ENCODE measurements around the gene FTMT. TPM values are rescaled to one million over a fixed set of nuclear protein-coding genes. Genes with fewer than 3 reads are reported as not detected.

The FTMT gene
- total and polyA plus RNA-seq, 8 donors = not detected

DNA sequence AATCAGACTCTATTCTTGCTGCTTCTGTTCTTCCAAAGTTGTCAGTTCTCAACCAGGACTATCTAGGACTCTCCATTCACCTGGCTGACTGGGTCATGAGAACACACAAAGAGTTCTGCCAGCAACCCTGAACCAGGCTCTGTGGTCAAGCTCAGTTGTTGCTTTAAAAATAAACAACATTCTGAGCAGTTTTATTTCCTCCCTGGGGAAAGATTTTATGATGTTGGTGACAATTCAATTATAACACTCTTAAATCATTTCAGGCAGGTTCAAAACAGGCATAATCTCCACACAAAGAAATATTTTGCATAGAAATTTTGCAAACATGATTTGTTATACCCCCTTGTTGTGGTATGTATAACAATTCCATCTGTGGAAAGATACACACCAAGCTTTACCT lies 36.0 kb downstream of the FTMT start:
- H3K36me3 ChIP-seq = no peaks in the 10 kb centered on the region
- TF ChIP-seq EP300 (IDR thresholded peaks at IDR 0.05) (no peak), POLR2AphosphoS5 (IDR thresholded peaks at IDR 0.05) (no peak), POLR2A (IDR thresholded peaks at IDR 0.05) (no peak)
- TF ChIP-seq, protein P1, sequence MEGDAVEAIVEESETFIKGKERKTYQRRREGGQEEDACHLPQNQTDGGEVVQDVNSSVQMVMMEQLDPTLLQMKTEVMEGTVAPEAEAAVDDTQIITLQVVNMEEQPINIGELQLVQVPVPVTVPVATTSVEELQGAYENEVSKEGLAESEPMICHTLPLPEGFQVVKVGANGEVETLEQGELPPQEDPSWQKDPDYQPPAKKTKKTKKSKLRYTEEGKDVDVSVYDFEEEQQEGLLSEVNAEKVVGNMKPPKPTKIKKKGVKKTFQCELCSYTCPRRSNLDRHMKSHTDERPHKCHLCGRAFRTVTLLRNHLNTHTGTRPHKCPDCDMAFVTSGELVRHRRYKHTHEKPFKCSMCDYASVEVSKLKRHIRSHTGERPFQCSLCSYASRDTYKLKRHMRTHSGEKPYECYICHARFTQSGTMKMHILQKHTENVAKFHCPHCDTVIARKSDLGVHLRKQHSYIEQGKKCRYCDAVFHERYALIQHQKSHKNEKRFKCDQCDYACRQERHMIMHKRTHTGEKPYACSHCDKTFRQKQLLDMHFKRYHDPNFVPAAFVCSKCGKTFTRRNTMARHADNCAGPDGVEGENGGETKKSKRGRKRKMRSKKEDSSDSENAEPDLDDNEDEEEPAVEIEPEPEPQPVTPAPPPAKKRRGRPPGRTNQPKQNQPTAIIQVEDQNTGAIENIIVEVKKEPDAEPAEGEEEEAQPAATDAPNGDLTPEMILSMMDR (IDR thresholded peaks at IDR 0.05) = no peak
- H3K9me3 ChIP-seq = no peaks in the 10 kb centered on the region
- intact Hi-C loops (cut with DNase I; ENCODE audit: low total_unique reads) = no loop called here
- no peak overlapping the region for H3K4me3 ChIP-seq
- no peak overlapping the region for H3K27ac ChIP-seq
- H3K4me1 ChIP-seq = no peaks in the 10 kb centered on the region
- no peaks in the 10 kb centered on the region for H3K27me3 ChIP-seq
- DNase-seq = no peak

DNA sequence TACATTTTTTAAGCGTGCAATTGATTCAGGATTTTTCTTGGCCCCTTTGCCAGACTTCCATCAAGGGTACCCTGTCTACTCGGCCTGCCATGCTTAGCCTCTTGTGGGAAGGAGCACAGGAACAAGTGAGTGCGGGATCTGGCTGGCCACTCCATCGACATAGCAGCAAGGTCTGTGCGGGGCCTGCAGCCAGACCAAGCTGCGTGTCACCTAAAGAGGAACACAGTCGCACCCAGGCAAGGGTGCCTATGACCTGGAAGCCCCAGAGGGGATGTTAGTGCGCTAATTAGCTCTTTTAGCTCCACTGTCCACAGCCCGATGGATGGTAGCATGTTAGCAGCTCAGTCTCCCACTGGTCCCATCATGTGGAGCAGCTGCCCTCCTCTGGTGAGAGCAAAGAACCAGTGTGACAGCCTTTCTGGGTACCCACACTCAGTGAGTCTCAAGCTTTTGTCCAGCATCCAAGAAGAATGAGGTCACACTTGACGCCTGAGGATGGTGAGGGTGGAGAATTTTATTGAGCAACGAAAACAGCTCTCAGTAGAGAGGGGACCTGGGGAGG lies 38.7 kb downstream of the FTMT start:
- H3K9me3 ChIP-seq = no peaks in the 10 kb centered on the region

DNA sequence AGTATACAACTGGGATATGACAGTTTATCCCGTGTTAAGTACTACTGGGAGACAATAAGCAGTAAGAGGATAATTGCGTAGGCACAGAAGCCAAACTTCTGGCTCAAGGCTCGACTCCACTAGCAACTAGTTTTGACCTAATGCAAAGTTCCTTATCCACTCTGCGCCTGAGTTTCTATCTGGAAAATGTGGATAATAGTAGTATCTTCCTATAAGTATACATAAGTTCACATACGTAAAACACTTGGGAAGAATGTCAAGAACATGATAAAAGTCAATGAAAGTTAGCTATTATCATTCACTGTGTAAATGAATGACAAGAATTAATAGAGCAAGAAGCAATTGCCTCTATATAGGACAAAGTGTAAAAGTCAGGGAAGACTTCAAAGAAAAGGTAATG lies 45.7 kb downstream of the FTMT start:
- no peak for DNase-seq
- TF ChIP-seq EP300 (IDR thresholded peaks at IDR 0.05) = no peak
- TF ChIP-seq POLR2A (IDR thresholded peaks at IDR 0.05) = no peak
- TF ChIP-seq, protein P1 (IDR thresholded peaks at IDR 0.05) = no peak
- no peak for TF ChIP-seq POLR2AphosphoS5 (IDR thresholded peaks at IDR 0.05)
- no peaks in the 10 kb centered on the region for H3K4me1 ChIP-seq
- H3K36me3 ChIP-seq = no peaks in the 10 kb centered on the region
- H3K27me3 ChIP-seq = no peaks in the 10 kb centered on the region
- no peak overlapping the region for H3K4me3 ChIP-seq
- H3K27ac ChIP-seq = no peak overlapping the region
- intact Hi-C loops (cut with DNase I; ENCODE audit: low total_unique reads) = no loop called here
- 73 to 82% (median 80%) methylated on average over 5 of the region's 5 CpGs for WGBS, 5 donors
- H3K9me3 ChIP-seq = no peaks in the 10 kb centered on the region

More for the DNA sequence above, 38.7 kb downstream of the FTMT start:
- H3K27ac ChIP-seq = no peak overlapping the region
- DNase-seq = no peak
- H3K36me3 ChIP-seq = no peaks in the 10 kb centered on the region
- TF ChIP-seq EP300 (IDR thresholded peaks at IDR 0.05) = no peak
- TF ChIP-seq, protein P1 (IDR thresholded peaks at IDR 0.05) = no peak
- no peak for TF ChIP-seq POLR2AphosphoS5 (IDR thresholded peaks at IDR 0.05)
- TF ChIP-seq POLR2A (IDR thresholded peaks at IDR 0.05) = no peak
- H3K4me1 ChIP-seq = no peaks in the 10 kb centered on the region
- no peak overlapping the region for H3K4me3 ChIP-seq
- intact Hi-C loops (cut with DNase I; ENCODE audit: low total_unique reads) = no loop called here
- H3K27me3 ChIP-seq = no peaks in the 10 kb centered on the region
- WGBS, 5 donors = 87 to 97% (median 94%) methylated on average over 9 to 11 of the region's 11 CpGs

DNA sequence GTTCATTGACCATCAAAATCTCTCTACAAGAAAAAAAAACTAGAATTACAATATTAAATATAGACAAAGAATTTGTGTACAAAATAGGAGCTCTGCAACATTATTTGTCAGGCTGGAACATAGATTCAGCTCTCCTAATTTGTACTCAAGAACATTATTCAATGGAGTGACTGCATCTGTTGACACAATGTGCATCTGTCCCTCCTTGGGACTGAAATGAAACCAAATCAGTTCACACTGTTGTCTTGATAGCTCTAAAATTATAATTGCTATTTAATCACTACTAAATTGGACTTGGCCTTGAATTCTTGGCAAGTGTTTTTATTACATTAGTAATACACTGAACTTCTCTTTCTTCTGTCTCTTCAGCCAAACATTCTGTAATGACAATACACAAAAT lies 47.7 kb downstream of the FTMT start:
- Histone ChIP-seq H3K36me3 (no peaks in the 10 kb centered on the region), H3K27me3 (no peaks in the 10 kb centered on the region), H3K4me1 (no peaks in the 10 kb centered on the region), H3K9me3 (no peaks in the 10 kb centered on the region), H3K4me3 (no peak overlapping the region), H3K27ac (no peak overlapping the region)
- intact Hi-C loops (cut with DNase I; ENCODE audit: low total_unique reads) = no loop called here
- DNase-seq = no peak
- no peak for TF ChIP-seq POLR2A (IDR thresholded peaks at IDR 0.05)
- TF ChIP-seq POLR2AphosphoS5 (IDR thresholded peaks at IDR 0.05) = no peak
- no peak for TF ChIP-seq EP300 (IDR thresholded peaks at IDR 0.05)
- TF ChIP-seq, protein P1 (IDR thresholded peaks at IDR 0.05) = no peak

Other genes with a start within 250 kb of the FTMT start
- gene SRFBP1, start 110.1 kb downstream of the FTMT start, total RNA-seq = 10 to 100 TPM in 3 of 5 donors, 1 to 10 TPM in 2; 4.1 to 25.7 (median 10.4) TPM
- gene SRFBP1, start 110.1 kb downstream of the FTMT start, polyA plus RNA-seq = 1 to 10 TPM; 2.1 to 4.0 (median 3.8) TPM
- gene LOX, start 226.4 kb downstream of the FTMT start, total RNA-seq = 10 to 100 TPM in 2 of 5 donors, 1 to 10 TPM in 3; 4.5 to 31.4 (median 8.2) TPM
- gene LOX, start 226.4 kb downstream of the FTMT start, polyA plus RNA-seq = 1 to 10 TPM; 1.1 to 4.3 (median 2.7) TPM

Measured in stomach (tissue), 9 donors.